Prostate gland (tissue), 2 donors: Measurements from ENCODE around the gene IFT81.

ENCODE experiments used
- POLR2A ChIP-seq: fragments of 450-650 bp; IDR thresholded peaks from one replicate; pipeline ENCODE4 v1.6.1; 2016; ENCODE audit warnings: antibody characterized with exemption, mild to moderate bottlenecking
- TF ChIP-seq, protein P1 (sequence below), 4 experiments: fragments of 200-600 bp in 2 of 4; fragments of 450-650 bp in 2 of 4; sonication (generic) in 2 of 4; IDR thresholded peaks; 1 replicate in 3 of 4; 2 replicates in 1 of 4; pipeline ENCODE4 v1.5.1; 2016 to 2019; ENCODE audit warnings: antibody characterized with exemption in 4 of 4, mild to moderate bottlenecking in 2 of 4, moderate library complexity in 2 of 4

DNA sequence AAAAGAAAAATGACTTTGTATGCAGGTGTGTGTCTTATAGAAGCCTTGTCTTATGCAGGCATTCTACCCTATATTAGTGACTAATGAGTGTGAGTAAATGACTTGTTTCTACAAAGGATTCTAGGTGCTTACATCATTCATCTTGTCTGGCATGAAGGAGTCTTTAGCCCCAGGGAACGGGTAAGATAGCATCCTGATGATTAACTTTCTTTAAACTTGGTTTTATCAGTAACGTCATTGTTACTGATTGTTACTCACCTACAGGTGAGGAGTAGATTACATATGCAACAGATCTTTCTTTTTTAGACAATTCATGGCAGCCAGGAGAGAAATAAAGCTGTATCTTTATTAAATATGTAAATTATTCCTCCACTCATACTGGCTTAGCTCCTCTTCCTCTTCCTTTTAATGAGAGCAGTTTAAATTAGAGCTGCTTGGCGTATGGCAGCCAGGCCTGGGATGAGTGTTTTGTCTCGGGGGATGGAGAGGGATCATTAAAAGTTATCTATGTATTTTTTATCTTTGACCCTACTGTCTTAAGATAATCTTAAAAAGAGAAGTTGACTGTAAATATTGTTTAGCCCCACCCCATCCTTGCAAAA is 99.7 kb downstream of the IFT81 start:
- TF ChIP-seq POLR2A: no peak
- TF ChIP-seq, protein P1, sequence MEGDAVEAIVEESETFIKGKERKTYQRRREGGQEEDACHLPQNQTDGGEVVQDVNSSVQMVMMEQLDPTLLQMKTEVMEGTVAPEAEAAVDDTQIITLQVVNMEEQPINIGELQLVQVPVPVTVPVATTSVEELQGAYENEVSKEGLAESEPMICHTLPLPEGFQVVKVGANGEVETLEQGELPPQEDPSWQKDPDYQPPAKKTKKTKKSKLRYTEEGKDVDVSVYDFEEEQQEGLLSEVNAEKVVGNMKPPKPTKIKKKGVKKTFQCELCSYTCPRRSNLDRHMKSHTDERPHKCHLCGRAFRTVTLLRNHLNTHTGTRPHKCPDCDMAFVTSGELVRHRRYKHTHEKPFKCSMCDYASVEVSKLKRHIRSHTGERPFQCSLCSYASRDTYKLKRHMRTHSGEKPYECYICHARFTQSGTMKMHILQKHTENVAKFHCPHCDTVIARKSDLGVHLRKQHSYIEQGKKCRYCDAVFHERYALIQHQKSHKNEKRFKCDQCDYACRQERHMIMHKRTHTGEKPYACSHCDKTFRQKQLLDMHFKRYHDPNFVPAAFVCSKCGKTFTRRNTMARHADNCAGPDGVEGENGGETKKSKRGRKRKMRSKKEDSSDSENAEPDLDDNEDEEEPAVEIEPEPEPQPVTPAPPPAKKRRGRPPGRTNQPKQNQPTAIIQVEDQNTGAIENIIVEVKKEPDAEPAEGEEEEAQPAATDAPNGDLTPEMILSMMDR (IDR thresholded peaks at IDR 0.05): no peak
